ENCODE measurements around the gene SLC4A1.

SLC4A1 gene

DNA sequence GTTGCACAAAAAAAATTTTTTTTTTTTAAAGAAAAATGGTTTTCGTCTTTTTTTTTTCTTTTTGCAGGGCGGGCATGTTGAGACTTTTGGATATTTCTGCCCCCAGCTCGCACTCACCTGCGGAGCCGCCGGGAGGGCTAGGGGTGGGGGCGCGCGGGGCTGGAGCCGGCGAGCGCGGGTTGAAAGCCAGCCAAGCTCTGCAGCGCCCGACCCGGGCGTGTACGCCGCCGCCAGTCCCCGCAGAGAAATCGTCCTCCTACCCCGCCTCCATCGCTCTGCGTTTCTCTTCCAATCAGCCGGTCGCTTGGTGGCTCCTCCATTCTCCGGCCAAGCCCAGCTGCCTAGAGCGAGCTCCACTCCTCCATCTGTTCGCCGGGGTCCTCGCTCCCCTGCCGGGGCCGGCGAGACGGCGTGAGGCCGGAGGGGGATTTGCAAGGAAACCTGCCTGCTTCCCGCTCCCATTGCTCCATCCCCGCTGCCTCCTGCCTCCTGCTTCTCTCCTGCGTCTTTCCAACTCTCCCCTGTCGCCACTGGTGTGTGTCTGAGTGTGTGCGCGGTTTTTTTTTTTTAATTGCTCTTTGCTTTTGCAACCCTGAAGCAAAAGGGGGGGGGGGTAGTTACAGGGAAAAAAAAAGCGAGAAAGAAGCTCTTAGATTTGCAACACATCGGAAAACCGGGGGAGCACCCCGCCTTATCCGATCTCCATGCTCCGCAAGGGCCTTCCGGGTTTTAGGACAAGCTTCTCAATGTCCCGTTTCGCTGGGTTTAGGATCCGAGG lies 46.7 kb downstream of the SLC4A1 start:
- DNase-seq (ENCODE audit: low read depth in 4 of 4, low spot score in 1 of 4), result peak in 2 of 4 experiments; percentile 44 to 55

DNA sequence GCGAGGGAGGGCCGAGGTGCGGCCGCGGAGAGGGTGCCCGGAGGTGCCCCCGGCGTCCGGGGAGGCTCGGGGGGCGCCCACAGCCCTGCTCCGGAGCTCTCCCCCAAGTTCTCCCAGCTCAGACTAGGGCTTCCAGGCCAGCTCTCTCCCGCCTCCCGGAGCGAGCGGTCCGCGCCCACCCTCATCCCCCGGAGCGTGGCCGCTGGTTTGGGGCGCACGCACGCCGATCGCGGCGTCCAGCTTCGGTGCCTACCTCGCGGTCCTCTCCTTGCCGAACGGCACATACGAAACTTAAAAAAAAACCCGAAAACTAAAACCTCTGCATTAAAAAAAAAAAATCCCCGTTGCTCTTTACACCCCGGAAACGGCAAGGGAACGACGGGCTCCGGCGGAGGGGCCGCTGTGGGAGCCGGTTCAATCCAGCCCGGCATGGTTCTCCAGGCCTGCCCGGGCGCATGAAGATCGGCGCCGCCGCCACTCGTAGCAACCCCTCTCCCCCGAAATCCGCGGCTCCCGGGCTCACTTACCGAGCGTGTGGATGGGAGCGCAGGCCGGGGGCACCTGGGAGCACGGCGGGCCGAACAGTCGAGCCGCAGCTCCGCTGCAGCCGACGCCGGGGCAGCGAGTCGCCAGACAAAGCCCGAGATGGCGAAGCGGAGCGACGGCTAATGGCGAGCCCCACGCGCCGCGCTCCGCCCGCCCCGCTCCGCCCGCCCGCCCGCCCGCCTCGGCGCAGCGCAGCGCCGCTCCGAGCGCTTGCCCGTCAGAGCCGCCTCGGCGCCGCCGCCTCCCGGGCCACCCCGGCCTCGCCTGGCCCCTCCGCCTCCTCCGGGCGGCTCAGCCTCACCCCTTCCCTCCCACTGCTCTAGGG lies 47.5 kb downstream of the SLC4A1 start:
- peak in 1 of 4 experiments; percentile 42 for DNase-seq (ENCODE audit: low read depth in 4 of 4, low spot score in 1 of 4)

DNA sequence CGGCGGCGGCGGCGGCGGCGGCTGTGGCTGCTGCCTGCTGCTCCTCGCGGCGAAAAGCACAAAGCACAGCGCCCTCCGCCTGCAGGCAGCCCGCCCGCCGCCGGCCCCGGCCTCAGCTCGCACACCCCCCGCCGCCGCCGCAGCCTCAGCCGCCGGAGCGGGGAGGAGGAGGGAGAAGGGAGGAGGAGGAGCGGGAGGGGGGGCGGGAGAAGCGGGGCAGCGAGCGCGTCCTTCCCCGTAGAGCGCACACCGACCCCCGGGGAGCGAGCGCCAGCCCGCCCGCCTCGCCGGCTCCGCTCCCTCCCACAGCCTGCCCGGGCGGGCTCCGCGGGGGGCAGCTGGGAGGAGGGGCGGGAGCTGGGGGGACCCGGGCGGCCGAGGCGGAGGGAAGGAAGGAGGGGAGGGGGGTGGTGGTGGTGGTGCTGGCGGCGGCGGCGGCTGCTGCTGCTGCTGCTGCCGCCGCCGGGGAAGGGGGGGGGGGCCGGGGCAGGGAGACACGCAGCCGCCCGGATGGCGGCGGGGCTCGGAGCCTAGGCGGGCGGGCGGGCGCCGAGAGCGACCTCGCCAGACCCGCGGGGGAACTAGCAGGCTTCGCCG lies 48.2 kb downstream of the SLC4A1 start, which contains the start of gene UBTF:
Gene UBTF (minus strand): TSS at position 60 of the 597 bp plus-strand sequence. CDS start 1,446 bp downstream, outside the sequence.
- peak in 3 of 4 experiments; percentile 46 to 52 (median 47) for DNase-seq (ENCODE audit: low read depth in 4 of 4, low spot score in 1 of 4)

DNA sequence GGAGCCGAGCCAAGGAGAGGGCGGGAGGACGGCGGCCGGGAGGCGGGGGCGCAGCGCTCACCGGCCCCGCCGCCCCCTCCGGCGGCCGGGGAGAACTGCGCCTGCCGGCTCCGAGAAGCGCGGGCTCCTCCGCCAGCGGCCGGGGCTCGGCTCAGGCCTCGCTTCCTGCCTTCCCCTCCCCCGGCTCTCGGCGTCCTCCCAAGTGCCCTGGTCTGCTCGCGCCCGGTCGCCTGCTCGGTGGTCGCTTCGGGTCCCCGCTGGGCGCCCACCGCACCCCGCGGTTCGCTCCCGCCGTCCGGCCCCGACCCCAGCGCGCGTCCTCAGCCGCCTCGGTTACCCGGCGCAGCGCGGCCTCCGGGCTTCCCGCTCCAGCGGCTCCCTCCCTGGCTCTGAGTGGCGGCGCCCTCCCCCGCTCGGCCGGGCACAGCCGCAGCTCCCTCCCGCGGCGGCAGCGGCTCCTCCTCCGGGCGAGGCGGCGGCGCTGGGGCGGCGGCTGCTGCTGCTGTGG lies 48.8 kb downstream of the SLC4A1 start:
- peak in 2 of 4 experiments; percentile 52 to 54 for DNase-seq (ENCODE audit: low read depth in 4 of 4, low spot score in 1 of 4)

DNA sequence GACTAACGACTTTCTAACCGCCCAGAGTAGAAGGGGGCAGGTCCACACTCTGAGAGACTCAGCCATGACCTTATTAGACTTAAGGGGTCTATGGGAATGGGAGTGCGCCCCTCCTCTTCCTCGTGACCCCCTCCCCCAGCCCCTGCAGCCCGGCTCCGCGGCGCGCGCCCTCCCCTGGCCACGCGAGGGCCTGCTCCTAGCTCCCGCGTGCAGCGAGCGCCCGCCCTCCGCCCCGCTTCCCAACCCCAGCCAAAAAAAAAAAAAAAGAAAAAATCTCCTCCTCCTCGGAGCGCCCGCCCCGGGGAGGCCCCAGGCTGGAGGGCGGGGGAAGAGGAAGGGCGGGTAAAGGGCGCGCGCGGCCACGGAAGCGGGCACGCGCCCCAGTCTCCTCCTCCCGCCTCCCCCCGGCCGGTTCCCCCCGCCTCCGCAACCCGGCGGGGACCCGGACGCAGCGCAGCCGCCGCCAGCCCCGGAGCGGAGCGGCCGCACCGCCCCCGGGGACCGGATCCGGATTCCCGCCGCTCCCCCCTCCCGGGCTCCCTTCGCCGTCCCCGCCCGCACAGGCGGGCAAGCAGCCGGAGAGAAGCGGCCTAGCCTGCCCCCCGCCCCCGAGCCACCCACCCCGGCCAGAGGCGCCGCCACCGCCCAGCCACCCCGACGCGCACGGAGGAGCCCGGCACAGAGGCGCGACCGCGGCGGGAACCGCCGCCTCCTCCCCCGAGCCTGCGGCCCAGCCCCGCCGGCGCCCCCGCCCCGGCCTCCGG lies 49.4 kb downstream of the SLC4A1 start:
- DNase-seq (ENCODE audit: low read depth in 4 of 4, low spot score in 1 of 4), result peak in 3 of 4 experiments; percentile 67 to 80 (median 80)

DNA sequence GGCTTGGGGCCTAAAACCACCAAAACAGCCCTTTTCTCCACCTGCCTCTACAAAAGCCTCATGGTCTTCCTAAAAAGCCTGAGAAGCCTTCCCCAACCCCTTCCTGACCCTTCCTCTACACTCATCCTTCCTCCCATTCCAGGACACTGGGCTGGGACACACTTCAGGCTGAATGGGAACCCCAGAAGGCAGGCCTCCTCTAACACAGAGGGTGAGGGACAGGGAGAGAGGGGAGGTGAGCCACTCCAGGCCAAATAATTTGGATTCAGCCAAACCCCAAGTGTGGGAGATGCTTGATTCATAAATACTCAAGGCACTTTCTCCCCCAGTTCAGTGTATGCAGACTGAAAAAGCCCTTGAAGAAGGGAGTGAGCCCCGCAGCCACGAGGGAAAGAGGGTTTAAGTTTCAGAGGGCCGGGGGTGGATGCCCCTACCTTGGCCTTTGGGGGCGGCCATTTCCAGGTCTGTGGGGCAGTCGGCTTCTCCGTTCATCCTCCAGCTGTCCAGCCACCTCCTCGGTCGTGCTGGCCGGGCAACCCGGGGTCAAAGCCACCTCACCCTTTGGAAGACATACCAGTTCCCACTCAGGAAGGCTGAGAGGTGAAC lies 50.1 kb downstream of the SLC4A1 start:
- DNase-seq (ENCODE audit: low read depth in 4 of 4, low spot score in 1 of 4), result no peak

DNA sequence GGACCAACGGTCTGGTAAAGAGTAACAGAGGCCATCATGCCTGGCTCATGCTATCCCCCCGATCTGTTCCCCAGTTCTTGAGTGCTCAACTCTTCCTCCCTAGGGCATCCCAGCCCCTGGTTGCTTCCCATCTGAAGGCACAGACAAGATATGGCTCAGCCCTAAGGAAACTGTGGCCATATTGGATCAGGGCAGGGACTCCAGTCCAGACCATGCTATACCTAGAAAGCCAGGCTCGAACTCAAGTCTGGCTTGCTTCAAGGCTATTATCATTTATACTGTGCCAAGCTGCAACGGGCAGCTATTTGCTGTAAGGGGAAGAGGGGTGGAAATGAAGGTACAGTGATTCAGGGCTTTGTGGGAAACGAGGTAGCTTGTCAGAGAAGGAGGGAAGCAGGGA lies 51.2 kb downstream of the SLC4A1 start:
- DNase-seq (ENCODE audit: low read depth in 4 of 4, low spot score in 1 of 4), result no peak

DNA sequence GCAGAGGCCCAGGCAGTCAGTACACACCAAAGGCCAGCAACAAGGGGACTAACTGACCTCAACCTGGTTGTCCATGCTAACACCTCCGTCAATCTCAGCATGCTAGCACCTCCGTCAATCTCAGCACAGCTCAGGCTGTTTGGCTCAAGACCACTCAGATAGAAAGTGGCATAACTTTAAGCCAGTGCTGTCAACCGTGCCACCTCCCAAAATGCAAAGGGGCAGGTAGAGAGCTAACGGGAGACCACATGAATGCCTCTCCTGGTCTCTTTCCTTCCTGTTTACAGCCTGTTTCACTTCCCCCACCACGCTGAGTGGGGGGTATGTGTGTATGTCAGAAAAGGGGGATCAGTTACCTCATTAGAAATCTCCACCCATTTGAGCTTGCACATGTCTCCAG lies 51.8 kb downstream of the SLC4A1 start:
- DNase-seq (ENCODE audit: low read depth in 4 of 4, low spot score in 1 of 4), result no peak

DNA sequence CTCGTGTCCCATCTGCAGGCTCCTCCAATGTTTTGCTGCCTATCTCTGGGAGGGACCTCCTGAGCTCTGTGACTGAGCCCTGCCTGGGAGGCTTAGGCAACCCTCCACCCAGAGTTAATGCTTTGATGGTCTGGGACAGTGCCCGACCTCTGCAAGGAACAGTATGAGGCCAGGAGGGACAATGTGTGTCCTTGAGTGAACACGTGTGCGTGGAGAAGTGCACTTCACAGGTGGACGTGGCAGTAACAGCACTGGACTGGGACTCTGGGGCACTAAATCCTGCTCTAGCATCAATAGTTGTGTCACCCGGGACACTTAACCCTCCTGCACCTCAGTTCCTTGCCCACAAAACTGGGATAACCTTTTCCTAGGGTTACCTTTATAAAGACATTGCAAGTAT lies 53.0 kb downstream of the SLC4A1 start:
- no peak for DNase-seq (ENCODE audit: low read depth in 4 of 4, low spot score in 1 of 4)

DNA sequence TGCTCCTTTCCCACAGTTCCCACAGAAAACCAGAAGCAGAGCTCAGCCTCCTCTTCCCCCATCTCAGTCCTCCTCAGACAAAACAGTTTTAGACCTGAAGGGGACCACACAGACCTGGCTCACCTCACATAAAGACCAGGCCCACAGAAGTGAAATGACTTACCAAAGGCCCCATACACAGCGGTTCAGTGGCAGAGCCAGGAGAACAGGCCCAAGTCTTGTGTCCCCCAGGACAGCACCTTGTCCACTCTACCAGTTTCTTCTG lies 53.8 kb downstream of the SLC4A1 start:
- DNase-seq (ENCODE audit: low read depth in 4 of 4, low spot score in 1 of 4), result no peak

DNA sequence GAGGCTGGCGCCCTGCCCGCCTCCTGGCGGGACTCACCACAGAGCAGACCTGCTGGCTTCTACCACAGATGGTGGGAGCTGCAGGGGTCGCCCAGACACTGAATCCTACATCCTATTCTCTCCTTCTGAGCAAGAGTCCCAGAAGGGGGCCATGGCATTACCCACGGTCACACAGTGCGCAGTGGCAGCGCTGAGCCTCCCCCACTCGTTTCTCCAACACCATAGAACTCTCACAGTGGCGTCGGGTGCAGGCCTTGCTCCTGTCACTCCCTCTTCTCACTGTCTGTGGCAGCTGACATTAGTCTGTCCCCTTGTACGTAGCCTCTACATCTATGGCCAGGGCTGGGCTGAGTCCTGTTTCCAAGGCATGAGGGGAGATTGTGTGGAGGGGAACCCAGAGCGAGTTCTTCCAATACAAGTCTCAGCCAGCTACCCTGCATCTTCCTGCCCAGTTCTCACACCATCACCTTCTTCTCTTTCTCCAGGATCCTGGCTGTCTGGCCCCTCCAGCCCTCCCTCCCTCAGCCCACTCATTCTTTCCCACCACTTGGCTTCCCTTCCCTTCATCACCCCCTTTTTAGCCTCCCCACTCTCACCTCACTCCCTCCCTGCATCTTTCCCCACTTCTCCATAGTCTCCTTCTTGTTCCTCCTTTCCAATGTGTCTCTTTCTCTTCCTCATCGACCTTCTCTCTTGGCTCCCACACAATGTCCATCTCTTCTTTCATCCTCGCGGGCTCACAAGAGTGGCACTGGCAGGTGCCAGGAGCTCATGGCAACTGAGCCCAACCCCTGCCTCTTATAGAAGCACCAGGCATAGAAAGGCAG lies 54.3 kb downstream of the SLC4A1 start:
- DNase-seq (ENCODE audit: low read depth in 4 of 4, low spot score in 1 of 4), result no peak

DNA sequence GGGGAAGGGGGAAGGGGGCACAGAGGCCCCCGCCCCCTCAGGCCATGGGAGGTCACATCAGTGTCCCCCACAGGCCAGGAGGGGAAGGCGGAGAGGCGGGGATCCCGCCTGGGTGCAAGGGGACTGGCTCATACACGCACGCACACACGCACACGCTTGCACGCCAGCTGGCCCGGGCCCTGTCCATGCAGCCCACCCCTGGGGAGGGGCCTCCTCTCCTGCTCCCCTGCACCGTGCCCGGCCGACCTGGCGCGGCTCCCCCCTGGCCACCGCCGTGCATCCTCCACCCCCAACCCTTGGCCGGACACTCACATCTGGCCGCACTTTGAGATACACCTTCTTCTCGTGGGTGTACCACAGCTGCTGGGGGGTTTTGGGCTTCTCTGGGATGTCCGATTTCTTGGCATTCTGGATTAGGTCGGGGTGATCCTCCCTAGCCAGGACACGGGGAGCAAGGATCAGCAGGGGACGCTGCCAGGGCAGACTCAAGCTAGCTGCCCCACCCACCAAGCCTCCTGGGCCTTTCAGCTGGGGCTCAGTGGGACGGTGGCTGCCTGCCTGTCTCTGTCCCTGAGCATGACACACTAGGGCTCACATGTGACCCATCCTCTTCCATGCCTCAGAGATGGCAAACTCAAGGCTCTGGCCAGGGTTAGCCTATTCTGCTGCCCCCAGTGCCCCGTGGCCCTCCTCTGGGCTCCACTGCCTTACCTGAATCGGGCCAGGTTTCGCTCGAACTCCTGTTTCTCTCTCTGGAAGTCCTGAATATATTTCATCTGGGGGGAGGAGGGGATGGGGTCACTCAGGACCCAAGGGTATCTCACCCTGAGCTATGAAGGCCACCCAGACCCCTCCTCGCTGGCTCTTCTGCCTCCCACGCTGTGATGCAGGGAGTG lies 55.2 kb downstream of the SLC4A1 start:
- no peak for DNase-seq (ENCODE audit: low read depth in 4 of 4, low spot score in 1 of 4)

DNA sequence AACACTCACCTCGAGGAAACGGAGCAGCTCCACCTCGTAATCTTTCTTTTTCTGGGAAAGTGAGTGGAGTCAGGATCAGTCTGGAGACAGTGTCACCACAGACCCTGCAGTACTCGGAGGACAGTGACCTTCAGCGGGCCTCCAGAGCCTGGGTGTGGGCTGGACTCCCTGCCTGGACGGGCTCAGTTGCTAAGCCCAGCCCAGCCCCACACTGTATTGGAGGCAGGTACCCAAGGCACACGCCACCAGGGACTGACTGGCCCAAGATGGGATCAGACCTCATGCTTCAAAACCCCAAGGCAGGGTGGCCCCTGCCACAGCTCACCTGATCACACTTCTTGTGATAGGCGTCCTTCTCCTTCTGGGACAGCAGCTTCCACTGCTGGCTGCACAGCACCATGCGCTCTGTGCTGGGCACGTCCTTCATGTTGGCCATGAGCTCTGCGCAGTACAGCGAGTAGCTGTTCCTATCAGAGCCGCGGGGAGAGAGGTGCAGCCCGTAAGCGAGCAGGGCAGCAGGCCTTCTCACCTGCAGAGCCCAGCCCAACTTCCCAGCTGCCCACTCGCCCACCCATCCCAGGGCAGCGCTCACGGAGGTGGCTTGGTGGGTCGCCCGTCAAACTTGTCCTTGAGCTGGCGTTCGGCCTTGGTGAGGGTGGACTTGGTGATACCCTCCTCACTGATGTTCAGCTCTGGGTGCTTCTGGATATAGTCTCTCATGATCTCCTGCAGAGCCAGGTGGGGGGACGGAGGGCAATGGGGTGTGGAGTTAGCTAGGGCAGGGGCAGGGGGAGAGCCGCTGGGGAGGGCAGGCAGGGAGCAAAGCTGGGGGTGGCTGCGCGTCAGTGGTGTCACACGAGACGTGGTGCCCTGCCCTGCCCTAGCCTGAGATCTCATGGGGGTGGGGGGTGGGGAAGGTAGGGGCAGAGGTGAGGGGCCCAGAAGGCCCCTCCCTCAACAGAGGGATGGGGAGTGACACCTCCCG lies 56.4 kb downstream of the SLC4A1 start:
- no peak for DNase-seq (ENCODE audit: low read depth in 4 of 4, low spot score in 1 of 4)

DNA sequence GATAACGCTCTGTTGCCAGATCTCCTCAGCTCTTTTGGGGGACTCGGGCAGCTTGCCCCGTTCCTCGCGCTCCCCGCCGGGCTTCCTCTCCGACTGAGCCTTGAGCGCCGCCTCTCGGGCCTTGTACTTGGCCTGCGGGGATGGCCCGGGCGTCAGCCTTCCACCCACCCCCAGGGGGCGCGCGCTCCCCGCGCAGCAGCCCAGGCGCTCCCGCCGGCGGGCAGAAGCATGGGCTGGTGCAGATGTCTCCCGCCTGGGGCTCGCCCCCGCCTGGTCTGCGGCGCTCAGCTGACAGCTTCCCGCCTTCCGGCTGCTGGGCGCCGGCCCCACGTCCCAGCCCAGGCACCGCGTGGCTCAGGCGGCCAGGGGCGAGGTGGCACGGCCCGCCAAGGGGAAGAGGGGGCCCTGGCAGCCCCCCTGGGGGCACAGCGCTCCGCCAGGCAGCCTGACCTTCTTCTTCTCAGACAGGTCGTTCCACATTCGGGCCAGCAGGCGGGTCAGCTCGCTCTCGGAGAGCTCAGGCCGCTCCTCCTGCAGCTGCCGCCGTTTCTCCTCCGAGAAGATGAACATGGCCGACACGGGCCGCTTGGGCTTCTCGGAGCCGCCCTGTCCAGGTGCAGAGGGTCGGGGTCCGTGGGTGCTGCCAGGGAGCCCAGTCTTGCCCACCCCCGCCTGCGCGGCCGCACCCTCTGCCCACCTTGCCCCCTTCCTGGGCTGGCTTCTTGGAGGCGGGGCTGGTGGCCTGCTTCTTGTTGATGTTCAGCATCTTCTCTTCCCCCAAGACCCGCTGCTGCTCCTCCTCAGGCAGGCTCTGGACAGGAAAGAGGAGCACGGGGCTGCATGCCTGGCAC lies 57.4 kb downstream of the SLC4A1 start:
- DNase-seq (ENCODE audit: low read depth in 4 of 4, low spot score in 1 of 4), result peak in 2 of 4 experiments; percentile 71 to 88

DNA sequence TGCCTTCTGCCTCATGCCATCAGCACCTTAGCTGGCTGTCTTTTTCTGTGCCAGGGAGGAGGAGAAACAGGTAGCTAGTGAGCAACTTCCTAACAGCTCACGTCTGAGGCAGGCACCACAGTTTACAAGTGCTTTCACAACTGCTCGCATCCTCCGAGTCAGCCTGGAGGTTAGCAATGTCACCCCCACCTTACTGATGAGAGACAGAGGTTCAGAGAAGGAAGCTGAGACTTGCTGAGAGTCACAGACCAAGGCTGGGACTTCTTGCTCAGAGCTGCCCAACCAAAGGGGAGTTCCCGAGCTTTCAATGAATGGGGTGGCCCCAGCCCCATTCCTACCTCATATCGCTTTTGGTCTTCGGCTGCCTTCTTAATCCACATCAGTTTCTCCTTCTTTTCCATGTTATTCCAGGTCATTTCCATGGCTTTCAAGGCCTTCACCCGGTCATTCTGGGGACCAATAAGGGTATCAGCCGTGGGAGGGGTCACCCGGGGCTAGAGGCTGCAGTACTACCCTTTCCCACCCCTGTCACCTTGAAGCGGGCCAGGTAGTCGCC lies 58.1 kb downstream of the SLC4A1 start:
- DNase-seq (ENCODE audit: low read depth in 4 of 4, low spot score in 1 of 4), result peak in 1 of 4 experiments; percentile 55

DNA sequence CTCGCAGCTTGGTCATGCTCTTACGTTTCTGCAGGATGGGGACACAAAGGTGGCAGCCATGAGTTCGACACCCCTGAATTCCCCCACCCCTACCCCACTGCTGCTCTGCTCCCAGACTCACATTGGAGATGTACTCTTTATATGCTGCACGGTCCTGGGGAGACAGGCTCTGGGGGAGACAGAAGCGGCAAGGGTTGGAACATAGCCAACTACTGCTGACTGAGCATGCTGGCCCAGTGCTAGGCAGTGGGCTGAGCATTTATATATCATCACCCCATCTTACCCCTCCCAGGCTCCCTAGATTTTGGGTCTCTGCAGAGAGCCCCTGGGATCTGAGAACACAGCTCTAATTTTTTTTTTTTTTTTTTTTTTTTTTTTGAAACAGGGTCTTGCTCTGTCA lies 60.2 kb downstream of the SLC4A1 start:
- no peak for DNase-seq (ENCODE audit: low read depth in 4 of 4, low spot score in 1 of 4)

Data from stimulated activated CD4-positive, alpha-beta T cell treated with anti-CD3 and anti-CD28 coated beads, Interleukin-1b, Interleukin-23, amount 100 ng/mL, for 24 hours (primary cell).